Endodermal cell (in vitro differentiated cells): Measurements from ENCODE around the gene DCAF12L2. TPM values are rescaled to one million over a fixed set of nuclear protein-coding genes. Genes with fewer than 3 reads are reported as not detected.
A peak's percentile ranks its signal among the peaks of the same experiment; 100 is the strongest.

Experiments used
- DNase-seq: peaks from one replicate; pipeline ENCODE4 v3.0.0-alpha.2; 2017
- H3K27ac ChIP-seq: 2 replicates; pipeline ENCODE4 v1.5.1; 2013; ENCODE audit warnings: mild to moderate bottlenecking, low read depth, low read length, moderate library complexity
- H3K27me3 ChIP-seq: 2 replicates; pipeline ENCODE4 v1.6.1; 2013; ENCODE audit warnings: mild to moderate bottlenecking, low read length, moderate library complexity; ENCODE audit not compliant: insufficient read depth, control insufficient read depth, poor library complexity, severe bottlenecking
- H3K36me3 ChIP-seq: 2 replicates; pipeline ENCODE4 v1.7.0; 2013; ENCODE audit warnings: mild to moderate bottlenecking, low read length, moderate library complexity; ENCODE audit not compliant: control insufficient read depth, insufficient read depth
- H3K4me1 ChIP-seq: one replicate; pipeline ENCODE4 v1.7.0; 2013; ENCODE audit warnings: low read length; ENCODE audit not compliant: control insufficient read depth, insufficient read depth
- H3K4me3 ChIP-seq: 2 replicates; pipeline ENCODE4 v1.5.1; 2013; ENCODE audit warnings: mild to moderate bottlenecking, low read length, moderate library complexity
- H3K9ac ChIP-seq: 2 replicates; pipeline ENCODE4 v1.6.1; 2013; ENCODE audit warnings: mild to moderate bottlenecking, low read length, moderate library complexity; ENCODE audit not compliant: poor library complexity, severe bottlenecking; ENCODE audit errors: extremely low read depth
- H3K9me3 ChIP-seq: 2 replicates; pipeline ENCODE4 v1.6.1; 2013; ENCODE audit warnings: mild to moderate bottlenecking, low read length, moderate library complexity; ENCODE audit not compliant: control insufficient read depth
- H3K27ac Mint-ChIP-seq: 2 replicates; pipeline ENCODE4 v1.8.0; 2020; ENCODE audit warnings: mixed read lengths
- H3K27me3 Mint-ChIP-seq: 2 replicates; pipeline ENCODE4 v1.8.0; 2021; ENCODE audit warnings: mild to moderate bottlenecking, mixed read lengths; ENCODE audit not compliant: insufficient read depth
- H3K36me3 Mint-ChIP-seq: 2 replicates; pipeline ENCODE4 v1.8.0; 2020; ENCODE audit warnings: low read depth, mixed read lengths
- H3K4me1 Mint-ChIP-seq: 2 replicates; pipeline ENCODE4 v1.8.0; 2020; ENCODE audit warnings: mixed read lengths
- H3K4me3 Mint-ChIP-seq: 2 replicates; pipeline ENCODE4 v1.8.0; 2020; ENCODE audit warnings: mild to moderate bottlenecking, moderate library complexity, mixed read lengths
- H3K9me3 Mint-ChIP-seq: 2 replicates; pipeline ENCODE4 v1.8.0; 2020; ENCODE audit warnings: mild to moderate bottlenecking, mixed read lengths
- WGBS, 2 experiments: methylation state at CpG; one replicate each; pipeline versions ENCODE4 v1.1.5 to v1.1.7; 2013; ENCODE audit warnings: missing lambda C conversion rate in 2 of 2, mixed read lengths in 1 of 2; ENCODE audit not compliant: insufficient coverage in 1 of 2, insufficient read length in 1 of 2; 5-methylcytosine and 5-hydroxymethylcytosine counted together
- total RNA-seq, 2 donors: library from RNA; stranded (reverse); fragmentation: NEBNext Ultra II Directional in 1 of 2; extraction: Animal tissue kit (Norgen Biotek cat#: 25700) in 1 of 2; gene quantifications; 2 replicates in 1 of 2; 3 replicates in 1 of 2; pipeline ENCODE4 v1.2.1, GENCODE V29; 2021
- TF ChIP-seq, protein P1 (sequence below): fragments of 200-600 bp; sonication (generic); conservative IDR thresholded peaks from 2 replicates; pipeline ENCODE4 v1.5.0; 2021; ENCODE audit warnings: antibody characterized with exemption, mild to moderate bottlenecking

Gene DCAF12L2
- total RNA-seq, 2 donors from 2014 or later: 1.6 to 3.4 TPM

DNA sequence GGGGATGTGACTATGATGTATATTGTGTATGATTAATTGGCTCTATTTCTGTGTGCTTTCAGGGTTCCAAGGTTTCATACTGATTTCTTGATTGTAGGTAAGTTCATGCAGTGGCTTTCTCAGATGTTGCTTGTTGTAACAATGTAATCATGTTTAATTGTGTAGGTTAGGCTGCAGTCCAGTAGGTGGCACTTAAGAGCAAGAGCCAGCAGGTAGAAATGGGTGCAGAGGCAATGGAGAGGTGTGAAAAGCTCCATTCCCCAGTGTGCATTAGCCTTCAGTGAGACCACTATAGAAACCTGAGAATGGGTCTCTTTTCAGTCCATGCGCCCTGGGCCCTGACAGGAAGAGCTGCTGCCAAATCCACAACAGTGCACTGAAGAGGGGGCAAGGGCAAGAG lies 28.2 kb downstream of the DCAF12L2 start:
- peak; percentile 57 for DNase-seq
- peaks cover 3% of the 10 kb centered on the region for H3K36me3 Mint-ChIP-seq
- no peaks in the 10 kb centered on the region for H3K4me1 Mint-ChIP-seq

DNA sequence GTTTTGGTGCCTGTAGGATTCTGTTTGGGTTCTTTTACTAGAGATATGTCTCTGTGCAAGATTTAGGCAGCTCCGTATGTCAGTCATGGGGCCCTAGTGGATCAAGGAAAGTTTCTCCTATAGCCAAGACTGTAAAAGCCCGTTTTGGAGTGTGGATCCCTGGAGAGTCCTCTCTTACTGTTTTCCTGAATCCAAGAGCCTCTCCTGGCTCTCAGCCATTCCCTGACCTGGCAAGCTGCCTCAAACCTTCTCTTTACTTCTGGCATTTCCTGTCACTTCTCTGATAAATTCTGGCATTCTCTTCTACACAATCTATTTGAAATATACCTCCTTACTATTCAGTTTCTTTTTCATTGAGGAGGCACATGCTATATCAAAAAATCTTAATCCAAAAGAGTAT lies 41.4 kb downstream of the DCAF12L2 start:
- DNase-seq: no peak
- H3K27ac ChIP-seq: no peak overlapping the region
- Mint-ChIP-seq H3K27ac (no peak overlapping the region), H3K9me3 (peaks cover 26% of the 10 kb centered on the region), H3K4me1 (peaks cover 6% of the 10 kb centered on the region), H3K27me3 (no peaks in the 10 kb centered on the region), H3K36me3 (peaks cover 13% of the 10 kb centered on the region), H3K4me3 (no peak overlapping the region)
- no peak overlapping the region for H3K4me3 ChIP-seq
- TF ChIP-seq, protein P1, sequence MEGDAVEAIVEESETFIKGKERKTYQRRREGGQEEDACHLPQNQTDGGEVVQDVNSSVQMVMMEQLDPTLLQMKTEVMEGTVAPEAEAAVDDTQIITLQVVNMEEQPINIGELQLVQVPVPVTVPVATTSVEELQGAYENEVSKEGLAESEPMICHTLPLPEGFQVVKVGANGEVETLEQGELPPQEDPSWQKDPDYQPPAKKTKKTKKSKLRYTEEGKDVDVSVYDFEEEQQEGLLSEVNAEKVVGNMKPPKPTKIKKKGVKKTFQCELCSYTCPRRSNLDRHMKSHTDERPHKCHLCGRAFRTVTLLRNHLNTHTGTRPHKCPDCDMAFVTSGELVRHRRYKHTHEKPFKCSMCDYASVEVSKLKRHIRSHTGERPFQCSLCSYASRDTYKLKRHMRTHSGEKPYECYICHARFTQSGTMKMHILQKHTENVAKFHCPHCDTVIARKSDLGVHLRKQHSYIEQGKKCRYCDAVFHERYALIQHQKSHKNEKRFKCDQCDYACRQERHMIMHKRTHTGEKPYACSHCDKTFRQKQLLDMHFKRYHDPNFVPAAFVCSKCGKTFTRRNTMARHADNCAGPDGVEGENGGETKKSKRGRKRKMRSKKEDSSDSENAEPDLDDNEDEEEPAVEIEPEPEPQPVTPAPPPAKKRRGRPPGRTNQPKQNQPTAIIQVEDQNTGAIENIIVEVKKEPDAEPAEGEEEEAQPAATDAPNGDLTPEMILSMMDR: no peak
- no peaks in the 10 kb centered on the region for H3K36me3 ChIP-seq
- H3K9me3 ChIP-seq: peaks cover 14% of the 10 kb centered on the region
- 45 to 50% methylated on average over 2 of the region's 2 CpGs for WGBS, 2 experiments
- no peak overlapping the region for H3K9ac ChIP-seq
- H3K27me3 ChIP-seq: no peaks in the 10 kb centered on the region
- no peaks in the 10 kb centered on the region for H3K4me1 ChIP-seq

More for the DNA sequence above, 28.2 kb downstream of the DCAF12L2 start:
- TF ChIP-seq, protein P1: peak; percentile 76
- Histone ChIP-seq H3K36me3 (no peaks in the 10 kb centered on the region), H3K4me1 (no peaks in the 10 kb centered on the region), H3K4me3 (no peak overlapping the region), H3K27ac (no peak overlapping the region), H3K9ac (no peak overlapping the region), H3K9me3 (peaks cover 7% of the 10 kb centered on the region), H3K27me3 (no peaks in the 10 kb centered on the region)
- 100% methylated on average over 1 of the region's 1 CpG; no CpG with 5 or more reads in 1 of the 2 experiments for WGBS, 2 experiments
- Mint-ChIP-seq H3K27me3 (no peaks in the 10 kb centered on the region), H3K9me3 (peaks cover 10% of the 10 kb centered on the region), H3K27ac (no peak overlapping the region), H3K4me3 (no peak overlapping the region)
